B cell (primary cell): Measurements from ENCODE around the gene SMC3. TPM values are rescaled to one million over a fixed set of nuclear protein-coding genes. Genes with fewer than 3 reads are reported as not detected.

Experiments
- ATAC-seq: fragments of 200-7000 bp; cut with Tn5 transposase; one replicate; pipeline ENCODE4 v1.10.0; 2021; ENCODE audit warnings: low read depth, mild to moderate bottlenecking, moderate number of reproducible peaks, moderate library complexity
- CTCF ChIA-PET: fragments of 350-600 bp; sonication (Branson Sonifier 250); formaldehyde crosslinking; loops from one replicate; lab custom pipeline; 2021; ENCODE audit warnings: antibody characterized with exemption, inconsistent platforms; lab: Charles Lee
- POLR2A ChIA-PET: fragments of 350-600 bp; sonication (Branson Sonifier 250); formaldehyde crosslinking; loops from one replicate; lab custom pipeline; 2021; ENCODE audit warnings: antibody characterized with exemption; lab: Charles Lee
- DNase-seq: peaks from one replicate; pipeline ENCODE4 v3.0.0; 2013
- H2AFZ ChIP-seq: 2 replicates; pipeline ENCODE4 v1.6.1; 2012; ENCODE audit warnings: mild to moderate bottlenecking, low read depth, low read length; ENCODE audit not compliant: insufficient read depth, poor library complexity, severe bottlenecking
- H3K27ac ChIP-seq, 2 donors: 1 replicate in 1 of 2; 2 replicates in 1 of 2; pipeline ENCODE4 v1.5.1; 2012 to 2013; ENCODE audit warnings: low read length in 2 of 2, mild to moderate bottlenecking in 2 of 2, moderate library complexity in 1 of 2
- H3K27me3 ChIP-seq, 4 experiments: fragments of 200-600 bp in 1 of 4; sonication (generic) in 1 of 4; replicated peaks in 1 of 4; 1 replicate in 2 of 4; 2 replicates in 2 of 4; pipeline versions ENCODE4 v1.6.1 to v1.7.0; 2013 to 2016; ENCODE audit warnings: low read length in 3 of 4, mild to moderate bottlenecking in 2 of 4, mixed read lengths in 1 of 4, moderate library complexity in 1 of 4; ENCODE audit not compliant: insufficient read depth in 4 of 4, control insufficient read depth in 3 of 4; ENCODE audit errors: control extremely low read depth in 1 of 4
- H3K36me3 ChIP-seq, 2 experiments: replicated peaks in 1 of 2; 1 replicate in 1 of 2; 2 replicates in 1 of 2; pipeline versions ENCODE4 v1.6.1 to v1.7.1; 2013; ENCODE audit warnings: low read length in 1 of 2; ENCODE audit not compliant: insufficient read depth in 2 of 2, control insufficient read depth in 1 of 2; ENCODE audit errors: control extremely low read depth in 1 of 2, extremely low read depth in 1 of 2
- H3K4me1 ChIP-seq, 2 donors: fragments of 200-600 bp in 1 of 2; sonication (generic) in 1 of 2; 1 replicate in 1 of 2; 2 replicates in 1 of 2; pipeline versions ENCODE4 v1.5.1 to v1.6.1; 2013 to 2017; ENCODE audit warnings: low read length in 2 of 2; ENCODE audit not compliant: control insufficient read depth in 2 of 2, insufficient read depth in 2 of 2
- H3K4me2 ChIP-seq: replicated peaks from 2 replicates; pipeline ENCODE3; 2012; ENCODE audit warnings: mild to moderate bottlenecking, low read depth, low read length; ENCODE audit not compliant: poor library complexity, severe bottlenecking
- H3K4me3 ChIP-seq, 5 experiments: fragments of 200-600 bp in 1 of 5; sonication (generic) in 1 of 5; 1 replicate in 3 of 5; 2 replicates in 2 of 5; pipeline versions ENCODE4 v1.5.1 to v1.7.0; 2011 to 2016; ENCODE audit warnings: low read length in 4 of 5, mild to moderate bottlenecking in 4 of 5, low read depth in 2 of 5, control low read depth in 1 of 5, moderate library complexity in 1 of 5; ENCODE audit not compliant: insufficient read depth in 1 of 5; ENCODE audit errors: control extremely low read depth in 1 of 5, extremely low read depth in 1 of 5
- H3K79me2 ChIP-seq: fragments of 200-600 bp; sonication (generic); one replicate; pipeline ENCODE4 v1.6.0; 2016; ENCODE audit warnings: low read length; ENCODE audit not compliant: control insufficient read depth, insufficient read depth
- H3K9ac ChIP-seq: fragments of 200-600 bp; sonication (generic); 2 replicates; pipeline ENCODE4 v1.6.1; 2017; ENCODE audit warnings: mild to moderate bottlenecking, low read length, moderate library complexity
- H3K9me3 ChIP-seq, 3 donors: one replicate each; pipeline versions ENCODE4 v1.6.1 to v1.7.1; 2013; ENCODE audit warnings: low read length in 2 of 3; ENCODE audit not compliant: control insufficient read depth in 2 of 3, insufficient read depth in 1 of 3; ENCODE audit errors: control extremely low read depth in 1 of 3
- H4K20me1 ChIP-seq: 2 replicates; pipeline ENCODE4 v1.6.0; 2012; ENCODE audit warnings: mild to moderate bottlenecking, low read length; ENCODE audit not compliant: insufficient read depth, control insufficient read depth, poor library complexity, severe bottlenecking
- H3K27ac Mint-ChIP-seq: one replicate; pipeline ENCODE4 v1.8.0; 2021; ENCODE audit warnings: mixed read lengths
- H3K27me3 Mint-ChIP-seq: one replicate; pipeline ENCODE4 v1.8.0; 2021; ENCODE audit warnings: mixed read lengths
- H3K4me1 Mint-ChIP-seq: one replicate; pipeline ENCODE4 v1.8.0; 2021; ENCODE audit warnings: mixed read lengths
- H3K4me3 Mint-ChIP-seq: one replicate; pipeline ENCODE4 v1.8.0; 2021; ENCODE audit warnings: mixed read lengths
- H3K9me3 Mint-ChIP-seq: one replicate; pipeline ENCODE4 v1.8.0; 2022; ENCODE audit warnings: mixed read lengths; ENCODE audit not compliant: insufficient read depth
- CTCF ChIP-seq: fragments of 200-600 bp; IDR thresholded peaks from one replicate; pipeline ENCODE4 v1.8.0; 2022; ENCODE audit warnings: antibody characterized with exemption, mild to moderate bottlenecking
- EZH2 ChIP-seq: IDR thresholded peaks from 2 replicates; pipeline ENCODE4 v1.6.1; 2012; ENCODE audit warnings: borderline replicate concordance, low read depth, mild to moderate bottlenecking, moderate library complexity, low read length; ENCODE audit not compliant: insufficient read depth, poor library complexity, severe bottlenecking
- whole genome bisulfite sequencing: methylation state at CpG from one replicate; pipeline ENCODE4 v1.1.5; 2013; ENCODE audit warnings: missing lambda C conversion rate; ENCODE audit not compliant: insufficient coverage; 5-methylcytosine and 5-hydroxymethylcytosine counted together
- intact Hi-C: fragments of 100-400 bp; cut with micrococcal nuclease; formaldehyde crosslinking; loops from one replicate; pipeline ENCODE4 v1.10.0; 2022
- polyA plus RNA-seq: library from polyadenylated mRNA; depleted of rRNA; stranded (reverse); fragments of >200 nt; gene quantifications from 2 replicates; pipeline ENCODE4 v1.2.3, GENCODE V29; 2012
- total RNA-seq, 2 donors: library from RNA; stranded (reverse); fragments of 120-200 nt in 1 of 2; gene quantifications; 1 replicate in 1 of 2; 2 replicates in 1 of 2; pipeline versions ENCODE4 v1.2.3 to v1.2.4, GENCODE V29; 2013 to 2022

The SMC3 gene
- total and polyA plus RNA-seq, 2 donors (not counting 1 experiment from before 2014, with no cell fraction given): 6.1 to 45.8 TPM

- intact Hi-C loops: no loop called here
- Histone ChIP-seq H3K9ac (no peak overlapping the region), H4K20me1 (no peaks in the 10 kb centered on the region), H2AFZ (no peak overlapping the region), H3K4me2 (no peak overlapping the region), H3K36me3 (peaks cover 5 to 72% of the 10 kb centered on the region in 2 experiments), H3K27me3 (no peaks in the 10 kb centered on the region), H3K27ac (no peak overlapping the region), H3K79me2 (no peaks in the 10 kb centered on the region), H3K4me1 (no peaks in the 10 kb centered on the region), H3K9me3 (no peaks in the 10 kb centered on the region), H3K4me3 (no peak overlapping the region)
- H3K4me1 Mint-ChIP-seq: no peaks in the 10 kb centered on the region
- H3K4me3 Mint-ChIP-seq: no peak overlapping the region
- no peak for ATAC-seq
- TF ChIP-seq EZH2 (no peak), CTCF (no peak)
- 100% methylated on average over 1 of the region's 3 CpGs for WGBS
- DNase-seq: no peak
- POLR2A ChIA-PET: no interaction called here
- no peaks in the 10 kb centered on the region for H3K9me3 Mint-ChIP-seq
- no peak overlapping the region for H3K27ac Mint-ChIP-seq
- CTCF ChIA-PET: interaction anchor here (0.9 to 1.9 kb wide), 6 partner anchors 10 to 278 kb away, joined by 3 to 7 read pairs (median 4); partner anchors contain the start of gene SMNDC1
- H3K27me3 Mint-ChIP-seq: no peaks in the 10 kb centered on the region
Observed at GRCh38 chr10:110584006-110584405, 16.5 kb downstream of the SMC3 start.

GRCh38 chr10:110591760-110592159 lies 24.3 kb downstream of the SMC3 start:
- no peak for ATAC-seq
- no CpG with 5 or more reads among the region's 5 CpGs for WGBS
- Histone ChIP-seq H2AFZ (no peak overlapping the region), H3K79me2 (no peaks in the 10 kb centered on the region), H3K27ac (no peak overlapping the region), H3K4me3 (no peak overlapping the region), H3K36me3 (peaks cover 22 to 56% of the 10 kb centered on the region in 2 experiments), H3K27me3 (no peaks in the 10 kb centered on the region), H3K4me1 (peaks cover 0 to 3% of the 10 kb centered on the region in 2 donors), H3K4me2 (no peak overlapping the region), H3K9me3 (no peaks in the 10 kb centered on the region), H3K9ac (no peak overlapping the region), H4K20me1 (no peaks in the 10 kb centered on the region)
- CTCF ChIA-PET: interaction anchor here (1.0 to 1.4 kb wide), 3 partner anchors 9 to 41 kb away, joined by 3 read pairs; no protein-coding TSS in a partner anchor
- Mint-ChIP-seq H3K27me3 (no peaks in the 10 kb centered on the region), H3K4me3 (no peak overlapping the region), H3K9me3 (no peaks in the 10 kb centered on the region), H3K4me1 (no peaks in the 10 kb centered on the region), H3K27ac (no peak overlapping the region)
- DNase-seq: no peak
- intact Hi-C loops: no loop called here
- POLR2A ChIA-PET: no interaction called here
- TF ChIP-seq CTCF (no peak), EZH2 (no peak)
